HG02970 (cell line): Measurements from ENCODE around the gene THOC7.

Source experiments
- ATAC-seq: cut with Tn5 transposase; IDR thresholded peaks from one replicate; pipeline ENCODE4 v1.9.1; 2021; ENCODE audit warnings: mild to moderate bottlenecking, moderate library complexity, moderate number of reproducible peaks; ENCODE audit not compliant: unreplicated experiment, low FRiP score

The THOC7 gene

DNA sequence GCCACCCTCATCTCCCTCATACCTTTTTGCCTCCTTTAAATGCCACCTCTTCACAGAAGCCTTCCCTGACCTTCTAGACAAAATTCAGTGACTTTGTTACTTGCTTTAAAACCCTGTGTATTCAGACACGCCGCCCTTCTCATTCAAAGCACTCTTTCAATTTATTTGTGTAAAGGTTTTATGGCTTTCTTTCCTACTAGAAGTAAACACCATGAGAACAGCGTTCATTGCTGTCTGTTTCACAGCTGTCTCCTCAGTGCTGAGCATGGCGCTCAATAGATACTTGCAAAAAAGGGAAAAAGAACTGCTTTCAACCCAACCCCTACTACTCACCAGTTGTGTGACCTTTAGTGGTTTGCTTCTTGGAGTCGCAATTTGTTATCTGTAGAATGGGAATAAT is 17.0 kb upstream of the THOC7 start:
- no peak for ATAC-seq

DNA sequence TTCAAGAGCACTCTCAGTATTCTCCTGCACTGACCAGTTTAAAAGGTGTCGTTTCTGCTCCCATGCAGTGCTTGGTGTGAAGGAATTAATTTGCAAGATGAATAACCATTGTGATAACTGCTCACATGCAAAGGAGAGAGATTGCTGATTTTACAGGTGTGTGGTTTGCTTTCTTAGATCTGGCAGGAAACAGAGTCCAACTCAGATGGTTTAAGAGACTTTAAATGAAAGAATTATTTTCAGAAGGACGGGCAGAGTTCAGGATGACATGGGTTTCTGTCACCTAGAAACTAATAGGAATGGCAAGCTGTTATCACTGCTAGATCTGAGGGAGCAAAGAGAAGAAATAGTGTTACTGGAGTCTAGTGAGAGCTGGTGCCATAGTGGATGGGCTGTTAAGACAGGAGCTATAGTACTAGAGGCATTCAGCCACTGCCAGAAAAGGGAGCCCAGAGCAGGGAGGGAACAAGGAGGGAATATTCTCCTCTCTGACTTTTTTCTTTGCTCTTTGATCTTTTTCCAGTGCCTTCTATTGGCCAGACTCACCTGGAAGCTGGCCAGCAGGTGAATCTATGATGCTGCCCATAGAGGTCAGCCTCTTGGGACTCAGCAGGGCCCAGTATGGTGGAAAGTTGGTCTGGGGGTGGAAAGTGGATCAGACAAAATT is 14.9 kb upstream of the THOC7 start:
- no peak for ATAC-seq

DNA sequence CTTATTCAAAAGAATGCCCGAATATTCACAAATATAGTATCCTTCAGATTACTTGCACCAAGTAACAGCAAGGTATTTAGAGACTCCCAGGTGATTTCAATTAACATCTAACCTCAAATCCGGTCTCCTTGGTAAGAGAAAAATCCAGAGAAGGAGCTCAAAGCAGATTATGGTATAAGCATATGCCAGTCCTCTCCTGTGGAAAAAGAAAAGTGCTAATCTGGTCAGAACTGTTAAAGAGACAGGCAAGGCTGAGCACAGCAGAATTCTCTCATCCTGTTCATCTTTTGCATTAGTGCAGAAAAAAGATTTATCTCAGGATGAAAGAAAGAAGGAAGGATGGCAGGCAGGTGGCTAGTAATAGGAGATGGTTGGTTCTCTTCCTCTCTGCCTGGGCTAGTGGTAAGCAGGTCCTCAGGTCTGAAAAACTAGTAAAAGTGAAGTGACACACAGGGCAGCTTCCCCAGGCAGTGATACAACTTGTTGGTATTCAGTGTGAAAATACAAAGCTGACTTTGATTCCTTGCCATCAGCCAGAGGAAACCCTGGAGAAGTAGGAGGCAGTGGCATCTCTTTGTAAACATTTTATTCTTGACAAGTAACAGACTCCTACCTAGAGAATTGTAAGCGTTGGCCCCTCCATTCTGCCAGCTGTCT is 14.3 kb upstream of the THOC7 start:
- ATAC-seq = no peak

DNA sequence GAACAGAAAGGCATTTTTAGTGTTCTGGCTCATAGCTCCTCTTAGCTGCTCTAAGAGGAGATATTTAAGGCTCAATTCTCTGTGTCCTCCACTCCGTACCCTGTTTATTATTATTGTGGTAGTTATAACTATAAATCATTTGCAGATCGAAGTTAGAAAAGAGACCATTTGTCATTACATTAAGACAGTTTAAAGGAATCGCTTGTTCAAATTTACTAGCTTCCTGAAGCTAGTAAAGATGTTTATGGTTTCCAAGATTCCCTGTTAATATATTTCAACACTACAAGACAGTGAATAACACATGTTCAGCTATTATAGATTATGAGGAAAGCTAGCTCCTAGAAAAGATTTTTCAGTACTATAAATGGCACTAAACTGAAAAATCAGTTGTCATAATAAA is 12.7 kb upstream of the THOC7 start:
- no peak for ATAC-seq

DNA sequence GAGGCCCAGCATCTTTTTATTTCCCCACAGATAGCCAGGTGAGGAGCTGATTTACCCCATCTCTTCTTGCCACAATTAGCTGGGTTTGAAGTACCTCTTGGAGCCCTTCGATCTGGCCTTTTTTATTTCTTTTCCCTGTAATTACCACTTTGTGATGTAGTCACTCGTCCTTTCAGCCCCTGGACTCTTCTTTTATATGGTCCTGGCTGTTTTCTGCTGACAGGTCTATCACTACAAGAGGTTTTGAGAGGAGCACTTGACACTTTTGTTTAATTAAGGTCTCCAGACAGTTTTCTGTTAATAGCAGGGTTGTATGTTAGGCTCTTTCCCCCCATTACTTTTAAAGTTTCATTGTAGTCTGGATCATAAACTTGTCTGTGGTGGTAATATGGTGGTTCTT is 11.9 kb upstream of the THOC7 start:
- ATAC-seq = no peak

DNA sequence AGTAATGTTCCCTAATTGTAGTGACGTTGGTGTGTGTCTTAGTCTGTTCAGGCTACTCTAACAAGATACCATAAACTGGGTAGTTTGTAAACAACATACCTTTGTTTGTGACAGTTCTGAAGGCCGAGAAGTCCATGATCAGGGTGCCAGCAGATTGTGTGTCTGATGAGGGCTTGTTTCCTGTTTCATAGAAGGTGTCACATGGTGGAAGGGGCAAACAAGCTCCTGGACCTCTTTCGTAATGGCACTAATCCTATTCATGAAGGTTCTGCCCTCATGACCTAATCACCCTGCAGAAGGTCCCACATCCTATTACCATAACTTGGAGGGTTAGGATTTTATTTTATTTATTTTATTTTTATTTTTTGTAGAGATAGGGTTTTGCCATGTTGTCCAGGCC is 11.2 kb upstream of the THOC7 start:
- ATAC-seq = no peak

DNA sequence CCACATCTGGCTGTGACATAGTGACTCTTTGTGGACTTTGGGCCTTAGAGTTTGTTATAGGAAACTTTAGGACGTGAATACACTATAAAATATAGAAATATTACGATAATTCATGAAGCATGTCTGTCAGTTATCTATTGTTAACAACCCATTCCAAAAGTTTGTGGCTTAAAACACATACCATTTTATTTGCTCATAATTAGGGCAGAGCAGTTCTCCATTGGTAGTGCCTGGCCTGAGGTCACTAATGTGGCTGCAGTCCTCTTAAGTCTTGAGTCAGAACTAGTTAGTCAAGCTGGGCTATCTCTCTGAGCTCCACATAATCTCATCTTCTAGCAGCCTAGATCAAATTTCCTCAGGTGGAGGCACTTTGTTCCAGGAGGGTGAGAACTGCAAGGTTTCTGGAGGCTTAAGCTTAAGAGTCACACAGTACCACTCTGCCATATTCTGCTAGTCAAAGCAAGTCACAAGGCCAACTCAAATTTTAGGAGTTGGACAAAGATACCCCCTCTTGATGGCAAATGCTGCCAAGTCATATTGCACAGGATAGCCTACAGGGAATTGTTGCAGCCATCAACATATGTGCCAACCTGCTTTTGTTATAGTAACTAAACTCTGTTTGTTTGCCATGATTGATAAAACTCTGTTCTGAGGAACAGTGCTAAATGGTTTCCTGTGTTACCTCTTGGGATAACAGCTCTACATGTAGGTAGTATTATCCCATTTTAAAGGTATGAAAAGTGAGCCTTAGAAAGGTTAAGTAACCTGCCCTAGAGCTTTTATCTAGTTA is 8.7 kb upstream of the THOC7 start:
- no peak for ATAC-seq

DNA sequence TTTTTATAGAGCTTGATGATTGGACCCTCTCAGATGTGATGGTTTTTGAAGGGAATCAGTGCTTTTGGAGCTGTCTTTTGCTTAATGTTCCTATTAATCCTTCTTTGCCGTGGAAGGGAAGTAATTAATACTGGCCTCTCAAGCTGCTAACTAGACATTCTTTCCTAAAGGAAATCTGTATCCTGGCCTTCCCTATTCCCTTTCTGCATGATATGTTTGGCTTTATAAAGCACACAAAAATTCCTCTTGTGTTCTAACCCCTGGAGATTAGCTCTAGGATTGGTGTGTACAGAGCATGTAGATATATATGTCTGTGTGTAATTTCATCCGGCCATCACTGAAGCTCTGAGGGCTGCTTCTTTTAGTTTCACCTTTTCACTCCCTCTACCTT is 7.0 kb upstream of the THOC7 start:
- ATAC-seq = no peak

DNA sequence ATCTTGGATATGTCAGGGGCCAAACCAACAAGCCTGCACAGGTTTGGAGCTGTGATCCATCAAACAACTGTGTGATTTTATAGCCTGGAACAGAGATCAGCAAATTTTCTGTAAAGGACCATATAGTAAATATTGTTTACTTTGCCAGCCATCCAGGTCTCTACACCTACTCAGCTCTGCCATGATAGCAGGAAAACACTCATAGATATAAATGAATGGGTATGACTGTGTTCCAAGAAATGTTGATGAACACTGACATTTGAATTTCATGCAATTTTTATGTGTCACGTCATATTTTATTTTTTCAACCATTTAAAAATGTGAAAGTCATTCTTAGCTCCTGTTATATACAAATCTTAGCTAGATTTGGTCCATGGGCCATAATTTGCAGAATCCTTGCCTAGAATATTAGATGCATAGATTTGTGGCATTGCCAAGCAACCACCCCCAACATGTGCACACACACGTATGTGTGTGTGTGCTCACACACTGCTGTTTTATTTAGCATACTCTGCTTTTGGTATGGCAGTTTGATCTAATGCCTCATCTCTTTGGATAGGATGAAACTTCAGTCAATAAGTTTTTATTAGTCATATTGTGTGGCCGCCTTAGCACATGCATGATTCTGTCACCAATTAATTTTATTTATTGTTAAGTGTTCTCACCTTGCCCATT is 6.5 kb upstream of the THOC7 start:
- ATAC-seq = no peak

DNA sequence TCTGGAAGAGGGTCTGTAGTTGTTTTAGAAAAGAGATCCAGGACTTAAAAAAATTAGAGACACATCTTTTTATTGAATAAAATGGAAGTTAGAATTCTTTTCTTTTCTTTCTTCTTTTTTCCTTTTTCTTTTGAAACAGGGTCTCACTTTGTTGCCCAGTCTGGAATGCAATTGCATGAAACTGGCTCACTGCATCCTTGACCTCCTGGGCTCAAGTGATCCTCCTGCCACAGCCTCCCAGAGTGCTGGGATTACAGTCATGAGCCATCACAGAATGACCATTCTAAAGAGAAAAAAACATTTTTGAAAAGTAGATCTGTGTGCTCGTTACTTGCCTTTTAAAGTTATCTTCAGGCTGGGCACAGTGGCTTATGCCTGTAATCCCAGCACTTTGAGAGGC is 3.6 kb upstream of the THOC7 start:
- ATAC-seq = no peak

DNA sequence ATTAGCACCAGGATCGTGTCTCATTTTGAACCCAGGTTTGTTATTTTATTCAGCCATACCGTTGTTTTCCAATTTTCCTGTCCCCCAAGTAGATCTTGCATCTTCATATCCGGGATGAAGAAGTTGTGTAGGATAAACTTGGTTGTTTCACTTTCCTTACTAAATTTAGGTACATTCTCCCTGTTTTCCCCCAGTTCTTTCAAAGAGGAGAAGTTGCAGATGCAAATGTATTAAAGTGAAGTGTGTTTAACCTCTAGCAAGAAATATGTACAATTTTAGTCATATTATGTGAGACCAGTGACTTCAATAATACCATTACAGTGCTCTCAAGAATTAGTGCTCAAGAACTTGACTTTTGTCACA is 1.3 kb upstream of the THOC7 start:
- ATAC-seq = no peak

DNA sequence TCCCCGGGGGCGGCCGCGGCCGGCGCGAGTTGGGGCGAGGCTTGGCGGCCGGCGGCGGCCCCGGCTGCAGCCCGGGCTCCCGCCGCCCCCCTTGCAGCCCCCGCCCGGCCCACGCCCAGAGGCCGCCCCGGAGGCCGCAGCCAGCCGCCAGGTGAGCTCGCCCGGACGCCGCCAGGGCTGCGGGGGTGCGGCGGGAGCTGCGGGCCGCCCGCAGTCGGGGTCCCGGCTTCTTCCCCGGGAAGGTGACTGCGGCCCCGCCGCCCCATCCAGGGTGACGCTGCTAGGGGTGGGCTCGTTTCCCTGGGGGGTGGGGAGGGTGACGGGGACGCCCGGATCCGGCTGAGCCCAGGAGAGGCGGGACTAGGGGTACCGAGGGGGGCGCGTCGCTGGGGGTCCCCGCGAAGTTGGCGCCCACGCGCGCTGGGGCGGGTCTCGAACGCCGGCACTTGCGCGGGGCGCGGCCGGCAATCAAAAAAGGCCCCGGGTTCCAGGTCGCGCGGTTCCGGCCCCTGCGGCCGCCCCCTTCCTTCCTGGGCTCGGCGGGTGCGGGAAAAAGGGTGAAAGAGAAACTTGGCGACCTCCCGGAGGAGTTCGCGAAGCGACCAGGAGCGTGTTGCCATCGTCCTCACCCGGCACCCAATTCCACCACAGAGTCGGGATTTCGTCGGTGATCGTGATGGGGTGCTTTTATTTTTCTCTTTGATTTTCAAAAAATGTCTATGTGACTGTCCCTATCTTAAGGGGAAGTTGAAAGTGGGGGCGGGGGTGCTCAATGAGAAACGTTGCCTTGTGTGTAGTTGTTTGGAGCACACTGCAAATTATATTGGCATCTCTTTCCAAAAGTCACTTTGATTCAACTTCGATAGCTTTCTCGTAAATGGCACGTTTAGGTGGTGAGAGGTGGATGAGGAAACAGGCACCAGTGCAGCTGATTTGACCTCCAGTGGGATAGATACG is 681 bp upstream of the THOC7 start:
- ATAC-seq = peak; percentile 43

DNA sequence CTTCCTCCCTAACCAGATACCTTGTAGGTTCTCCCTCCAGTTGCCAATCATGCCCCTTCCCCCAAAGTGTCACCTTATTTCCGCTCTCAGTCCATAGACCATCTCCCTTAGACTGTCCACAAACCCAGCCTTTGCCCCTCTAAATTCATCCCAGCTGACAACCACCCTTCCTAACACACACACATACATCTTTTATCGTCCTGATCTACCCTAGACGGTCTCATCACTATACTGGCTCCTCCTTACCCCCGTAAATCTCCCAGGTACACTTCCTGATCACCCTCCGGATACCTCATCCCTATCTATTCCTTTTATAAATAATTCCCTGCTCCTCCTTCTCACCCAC is 828 bp downstream of the THOC7 start:
- no peak for ATAC-seq

DNA sequence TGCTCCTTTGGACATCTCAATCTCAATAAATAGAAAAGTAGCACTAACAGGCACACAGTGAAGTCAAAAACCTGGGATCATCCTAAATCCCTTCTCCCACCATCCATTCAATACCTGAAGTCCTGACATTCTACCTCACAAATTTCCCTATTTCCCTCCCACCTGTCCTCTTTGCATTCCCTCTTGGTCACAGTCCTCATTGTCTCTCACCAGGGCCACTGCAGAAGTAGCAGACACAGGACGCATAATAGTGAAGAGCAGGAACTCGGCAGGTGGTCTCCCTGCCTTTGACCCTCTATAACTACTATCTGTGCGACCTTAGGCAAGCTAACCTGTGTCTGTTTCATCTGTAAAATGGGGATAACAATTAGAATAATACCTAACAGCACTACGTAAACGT is 2.3 kb downstream of the THOC7 start:
- ATAC-seq = no peak

DNA sequence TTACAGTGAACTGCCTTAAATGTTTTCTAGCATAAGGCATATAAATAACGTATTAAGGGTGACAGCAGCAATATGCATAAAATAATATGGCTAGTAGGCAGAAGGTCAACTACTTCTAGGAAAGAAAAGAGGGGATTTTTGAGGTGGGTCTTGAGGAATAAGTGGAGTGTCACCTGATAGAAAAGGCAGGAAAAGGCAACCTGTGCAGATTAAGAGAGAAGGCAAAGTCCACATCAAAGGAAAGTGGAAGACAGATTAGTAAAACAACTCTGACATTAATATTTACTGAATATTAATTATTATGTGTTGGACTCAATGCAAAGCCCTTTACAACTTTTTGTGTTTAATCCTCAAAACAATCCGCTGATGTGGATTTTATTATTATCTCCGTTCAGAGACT is 2.8 kb downstream of the THOC7 start:
- ATAC-seq = no peak

DNA sequence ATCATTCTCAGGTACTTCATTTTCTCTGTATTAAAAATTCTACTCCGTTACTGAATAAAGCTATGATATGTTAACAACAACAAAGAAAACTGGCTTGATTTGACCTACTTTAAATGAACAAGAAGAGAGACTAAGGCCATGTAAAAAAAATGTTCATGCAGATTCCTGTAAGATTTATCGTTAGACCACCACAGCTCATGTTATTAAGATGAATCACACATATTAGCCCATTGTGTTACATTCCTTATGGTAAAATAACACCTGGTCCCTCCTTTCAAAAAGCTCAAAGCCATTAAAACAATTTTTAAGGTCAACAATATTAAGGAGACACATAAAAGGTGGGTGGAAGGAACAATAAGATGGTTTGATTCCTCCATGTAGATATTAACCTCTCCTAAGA is 6.3 kb downstream of the THOC7 start:
- ATAC-seq = no peak

DNA sequence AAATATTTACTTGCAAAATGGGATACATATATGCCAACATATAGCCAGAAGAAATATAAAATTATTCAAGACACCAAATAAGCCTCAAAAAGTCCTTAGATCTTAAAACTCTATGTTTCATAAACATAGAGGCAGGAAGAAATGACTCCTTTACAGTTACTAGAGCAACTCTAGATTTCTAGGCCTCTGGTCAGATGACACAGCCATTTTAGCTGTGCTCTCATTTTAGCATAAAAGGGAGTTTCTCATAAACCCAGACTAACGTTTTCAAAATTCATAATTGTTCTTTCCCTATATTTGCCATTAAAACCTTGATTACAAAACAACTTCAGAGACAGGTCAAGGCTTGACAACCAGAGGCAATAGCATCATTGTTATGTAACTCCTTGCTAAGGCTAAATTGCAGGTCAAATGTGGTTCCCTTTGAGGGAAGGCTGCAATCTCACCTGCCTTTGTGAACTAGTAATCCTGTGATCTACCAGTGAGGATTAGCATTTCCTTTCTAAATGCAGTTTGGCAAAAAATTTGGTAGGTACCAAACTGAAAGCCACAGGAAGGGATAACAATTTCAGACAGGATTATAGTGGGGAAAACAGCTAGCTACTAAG is 8.2 kb downstream of the THOC7 start:
- ATAC-seq = no peak

DNA sequence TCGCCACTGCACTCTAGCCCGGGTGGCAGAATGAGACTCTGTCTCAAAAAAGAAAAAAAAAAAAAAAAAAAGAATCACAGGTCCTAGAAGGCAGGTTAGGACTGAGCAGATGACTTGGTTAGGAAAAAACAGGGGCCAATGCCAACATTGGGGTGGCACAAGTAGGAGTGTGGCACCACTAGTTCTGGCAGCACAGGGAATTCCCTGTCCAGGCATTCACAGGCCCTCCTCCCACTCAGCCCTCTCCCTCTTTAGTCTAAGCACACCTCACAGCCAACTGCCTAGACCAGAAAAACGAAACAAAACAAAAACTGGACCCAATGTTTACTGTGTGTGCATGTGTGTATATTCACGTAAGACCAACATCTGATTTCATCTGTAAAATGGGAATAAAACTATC is 10.5 kb downstream of the THOC7 start:
- no peak for ATAC-seq

DNA sequence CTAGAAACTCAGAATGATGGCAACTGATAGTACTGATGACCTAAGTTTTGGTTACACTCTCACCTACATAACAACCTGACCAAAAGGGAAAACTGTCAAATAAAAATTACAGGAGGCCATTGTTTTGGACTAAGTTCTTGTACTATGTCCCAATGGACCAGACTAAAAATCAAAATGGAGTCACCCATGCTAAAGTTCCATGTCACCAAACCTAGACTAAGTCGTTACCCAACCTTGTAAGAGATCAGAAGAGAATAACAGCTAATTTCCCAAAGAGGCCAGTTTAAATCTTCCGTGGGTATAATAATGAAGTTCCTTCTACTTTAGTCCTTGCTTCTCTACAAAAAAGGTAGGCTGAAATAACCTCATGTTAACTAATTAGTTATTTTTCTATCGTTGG is 12.3 kb downstream of the THOC7 start:
- ATAC-seq = no peak

DNA sequence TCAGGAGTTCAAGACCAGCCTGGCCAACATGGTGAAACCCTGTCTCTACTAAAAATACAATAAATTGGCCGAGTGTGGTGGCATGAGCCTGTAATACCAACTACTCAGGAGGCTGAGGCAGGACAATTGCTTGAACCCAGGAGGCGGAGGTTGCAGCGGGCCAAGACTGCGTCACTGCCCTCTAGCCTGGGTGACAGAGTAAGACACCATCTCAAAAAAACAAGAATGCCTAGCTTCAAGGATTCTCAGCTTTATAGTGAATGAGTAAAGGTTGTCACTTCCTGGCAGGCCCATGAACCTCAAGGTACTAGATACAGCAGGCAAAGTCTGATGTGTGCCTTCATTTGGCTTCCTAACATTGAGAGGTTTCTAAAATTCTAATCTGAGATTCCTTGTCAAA is 14.4 kb downstream of the THOC7 start:
- ATAC-seq = no peak
